Measurements from ENCODE around the gene TLE1.

Gene TLE1

DNA sequence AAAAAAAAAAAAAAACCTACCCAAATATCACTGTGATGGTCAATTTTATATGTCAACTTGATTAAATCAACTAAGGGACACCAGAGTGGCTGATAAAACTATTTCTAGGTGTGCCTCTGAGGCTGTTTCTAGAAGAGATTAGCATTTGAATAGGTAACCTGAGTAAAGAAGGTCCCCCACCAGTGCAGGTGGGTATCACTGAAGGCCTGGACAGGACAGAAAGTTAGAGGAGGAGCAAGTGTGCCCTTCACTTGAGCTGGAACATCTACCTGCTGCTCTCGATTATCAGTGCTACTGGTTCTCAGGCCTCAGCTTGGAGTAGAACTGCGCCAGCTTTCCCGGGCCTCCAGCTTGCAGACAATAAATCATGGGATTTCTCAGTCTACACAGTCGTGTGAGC, 88.7 kb downstream of the TLE1 start:
- Histone ChIP-seq H3K27ac (peak overlapping the region; percentile 41; the same call in 1 of the 2 replicates), H3K36me3 (ENCODE audit: insufficient read depth) (no peaks in the 10 kb centered on the region), H4K20me1 (ENCODE audit: insufficient read depth) (no peaks in the 10 kb centered on the region), H3K4me3 (IDR thresholded peaks at IDR 0.05; ENCODE audit: insufficient read depth, low read depth, low read length) (no peak overlapping the region), H3K4me1 (ENCODE audit: low read depth, poor library complexity, severe bottlenecking) (peaks cover 25% of the 10 kb centered on the region), H3K27me3 (ENCODE audit: insufficient read depth, low read depth) (no peaks in the 10 kb centered on the region), H3K79me2 (ENCODE audit: insufficient read depth, low read depth) (no peaks in the 10 kb centered on the region), H2AFZ (ENCODE audit: low read depth) (no peak overlapping the region), H3K9ac (no peak overlapping the region), H3K4me2 (peak overlapping the region; percentile 59)
- TF ChIP-seq, protein P1, sequence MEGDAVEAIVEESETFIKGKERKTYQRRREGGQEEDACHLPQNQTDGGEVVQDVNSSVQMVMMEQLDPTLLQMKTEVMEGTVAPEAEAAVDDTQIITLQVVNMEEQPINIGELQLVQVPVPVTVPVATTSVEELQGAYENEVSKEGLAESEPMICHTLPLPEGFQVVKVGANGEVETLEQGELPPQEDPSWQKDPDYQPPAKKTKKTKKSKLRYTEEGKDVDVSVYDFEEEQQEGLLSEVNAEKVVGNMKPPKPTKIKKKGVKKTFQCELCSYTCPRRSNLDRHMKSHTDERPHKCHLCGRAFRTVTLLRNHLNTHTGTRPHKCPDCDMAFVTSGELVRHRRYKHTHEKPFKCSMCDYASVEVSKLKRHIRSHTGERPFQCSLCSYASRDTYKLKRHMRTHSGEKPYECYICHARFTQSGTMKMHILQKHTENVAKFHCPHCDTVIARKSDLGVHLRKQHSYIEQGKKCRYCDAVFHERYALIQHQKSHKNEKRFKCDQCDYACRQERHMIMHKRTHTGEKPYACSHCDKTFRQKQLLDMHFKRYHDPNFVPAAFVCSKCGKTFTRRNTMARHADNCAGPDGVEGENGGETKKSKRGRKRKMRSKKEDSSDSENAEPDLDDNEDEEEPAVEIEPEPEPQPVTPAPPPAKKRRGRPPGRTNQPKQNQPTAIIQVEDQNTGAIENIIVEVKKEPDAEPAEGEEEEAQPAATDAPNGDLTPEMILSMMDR (conservative IDR thresholded peaks at IDR 0.05; ENCODE audit: low read depth, low read length) = no peak

DNA sequence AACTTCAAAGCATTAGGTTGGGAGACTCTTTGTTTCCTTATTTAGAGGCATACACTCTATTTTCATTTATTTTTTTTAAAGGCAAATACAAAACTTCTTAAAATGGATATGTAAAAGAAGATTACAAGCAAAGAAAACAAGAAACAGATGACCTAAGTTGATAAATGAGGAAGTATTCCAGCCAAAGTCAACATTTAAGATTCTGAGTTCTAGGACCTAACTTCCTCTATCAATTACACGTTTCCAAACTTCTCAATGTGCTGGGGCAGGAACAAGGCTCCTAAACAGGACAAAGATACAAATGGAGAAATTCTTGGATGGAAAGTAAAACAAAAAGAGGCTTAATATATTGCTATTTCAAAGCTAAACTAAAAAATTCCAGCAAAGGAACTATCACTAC, 89.5 kb downstream of the TLE1 start:
- Histone ChIP-seq H3K4me2 (peak overlapping the region; percentile 59; the same call in 1 of the 2 replicates), H3K4me1 (ENCODE audit: low read depth, poor library complexity, severe bottlenecking) (peaks cover 25% of the 10 kb centered on the region), H3K36me3 (ENCODE audit: insufficient read depth) (no peaks in the 10 kb centered on the region)

DNA sequence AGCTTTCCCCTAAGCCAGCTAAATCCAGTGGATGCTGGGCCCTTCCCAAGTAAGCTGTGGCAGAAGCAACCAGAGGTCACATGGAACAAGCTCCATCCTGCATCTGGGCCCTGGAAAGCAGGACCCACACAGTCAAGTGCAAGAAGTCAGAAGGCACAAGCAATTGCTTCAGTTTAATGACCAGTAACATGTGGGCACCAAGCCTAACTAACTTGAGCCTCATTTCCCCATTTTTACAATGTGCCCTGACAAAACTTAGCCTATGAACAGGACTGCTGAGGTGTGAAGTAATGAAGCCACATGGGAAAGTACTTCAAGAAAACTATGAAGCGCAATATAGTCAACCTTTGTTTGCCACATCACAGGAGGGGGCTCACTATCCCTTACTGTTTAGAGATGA, 90.5 kb downstream of the TLE1 start:
- H3K36me3 ChIP-seq (ENCODE audit: insufficient read depth) = no peaks in the 10 kb centered on the region
- H4K20me1 ChIP-seq (ENCODE audit: insufficient read depth) = no peaks in the 10 kb centered on the region
- H3K79me2 ChIP-seq (ENCODE audit: insufficient read depth, low read depth) = no peaks in the 10 kb centered on the region
- H3K4me1 ChIP-seq (ENCODE audit: low read depth, poor library complexity, severe bottlenecking) = peaks cover 25% of the 10 kb centered on the region
- H3K4me2 ChIP-seq = no peak overlapping the region
- no peaks in the 10 kb centered on the region for H3K27me3 ChIP-seq (ENCODE audit: insufficient read depth, low read depth)
- no peak overlapping the region for H3K27ac ChIP-seq
- no peak overlapping the region for H2AFZ ChIP-seq (ENCODE audit: low read depth)
- no peak overlapping the region for H3K4me3 ChIP-seq (IDR thresholded peaks at IDR 0.05; ENCODE audit: insufficient read depth, low read depth, low read length)
- TF ChIP-seq, protein P1 (conservative IDR thresholded peaks at IDR 0.05; ENCODE audit: low read depth, low read length) = no peak
- H3K9ac ChIP-seq = no peak overlapping the region

More for the DNA sequence above, 89.5 kb downstream of the TLE1 start:
- Histone ChIP-seq H2AFZ (ENCODE audit: low read depth) (no peak overlapping the region), H3K79me2 (ENCODE audit: insufficient read depth, low read depth) (no peaks in the 10 kb centered on the region), H3K4me3 (IDR thresholded peaks at IDR 0.05; ENCODE audit: insufficient read depth, low read depth, low read length) (no peak overlapping the region), H3K27me3 (ENCODE audit: insufficient read depth, low read depth) (no peaks in the 10 kb centered on the region), H4K20me1 (ENCODE audit: insufficient read depth) (no peaks in the 10 kb centered on the region), H3K9ac (no peak overlapping the region), H3K27ac (no peak overlapping the region)
- TF ChIP-seq, protein P1 (conservative IDR thresholded peaks at IDR 0.05; ENCODE audit: low read depth, low read length) = no peak

DNA sequence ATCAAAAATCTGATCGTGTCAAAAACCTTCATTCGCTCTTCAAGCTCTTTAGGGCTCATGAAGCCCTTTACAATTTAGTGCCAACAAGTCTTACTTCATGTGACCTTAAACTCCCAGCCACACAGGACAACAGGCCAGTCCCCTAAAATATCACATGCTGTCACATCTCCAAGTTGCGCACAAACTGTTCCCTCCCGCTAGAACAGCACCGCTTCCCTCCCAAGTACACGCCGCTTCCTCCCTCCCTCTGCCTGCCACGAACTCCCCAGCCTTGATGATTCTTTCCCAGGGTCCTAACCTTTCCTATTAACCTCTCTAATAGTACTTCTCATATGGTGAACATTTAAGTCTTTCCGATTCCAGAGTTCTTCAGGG, 91.2 kb downstream of the TLE1 start:
- TF ChIP-seq, protein P1 (conservative IDR thresholded peaks at IDR 0.05; ENCODE audit: low read depth, low read length) = no peak
- Histone ChIP-seq H3K9ac (no peak overlapping the region), H2AFZ (ENCODE audit: low read depth) (no peak overlapping the region), H3K36me3 (ENCODE audit: insufficient read depth) (no peaks in the 10 kb centered on the region), H4K20me1 (ENCODE audit: insufficient read depth) (no peaks in the 10 kb centered on the region), H3K4me3 (IDR thresholded peaks at IDR 0.05; ENCODE audit: insufficient read depth, low read depth, low read length) (no peak overlapping the region), H3K27ac (no peak overlapping the region), H3K79me2 (ENCODE audit: insufficient read depth, low read depth) (no peaks in the 10 kb centered on the region), H3K4me2 (no peak overlapping the region), H3K4me1 (ENCODE audit: low read depth, poor library complexity, severe bottlenecking) (peaks cover 25% of the 10 kb centered on the region), H3K27me3 (ENCODE audit: insufficient read depth, low read depth) (no peaks in the 10 kb centered on the region)

Measured in KMS-11 (cell line).